Activated CD4-positive, alpha-beta T cell treated with anti-CD3 and anti-CD28 coated beads for 24 hours (primary cell): Measurements from ENCODE around the gene DNM3.
A peak's percentile ranks its signal among the peaks of the same experiment; 100 is the strongest.
"Not testable (repeated sequence)": the region's sequence is repeated elsewhere in the genome, so short reads cannot be mapped to it uniquely, and the experiment has no call there.

Source experiments
- DNase-seq, 2 donors: peaks; one replicate each; pipeline ENCODE4 v3.0.0-alpha.2; 2020; ENCODE audit warnings: low read depth in 2 of 2

DNM3 gene

GRCh38 chr1:172420385-172420784 is 579.1 kb downstream of the DNM3 start, which contains the start of gene C1orf105:
Gene C1orf105 (plus strand): TSS chr1:172420685. CDS start chr1:172420886, 201 bp downstream.
- no peak for DNase-seq

GRCh38 chr1:172421974-172422604 is 580.8 kb downstream of the DNM3 start:
- DNase-seq: no peak

- no peak for DNase-seq
Observed at GRCh38 chr1:172423336-172423735, 582.0 kb downstream of the DNM3 start.

- no peak for DNase-seq
Observed at GRCh38 chr1:172425339-172425738, 584.0 kb downstream of the DNM3 start.

GRCh38 chr1:172427191-172427590 is 585.9 kb downstream of the DNM3 start:
- no peak for DNase-seq

GRCh38 chr1:172429331-172430127 is 588.2 kb downstream of the DNM3 start:
- DNase-seq: peak in 1 of 2 donors; percentile 10

- no peak for DNase-seq
Observed at GRCh38 chr1:172430128-172430454, 588.8 kb downstream of the DNM3 start.

GRCh38 chr1:172431204-172431603 is 589.9 kb downstream of the DNM3 start:
- no peak for DNase-seq

GRCh38 chr1:172431721-172432192 is 590.5 kb downstream of the DNM3 start:
- DNase-seq: no peak

- not testable (repeated sequence) for DNase-seq
Observed at GRCh38 chr1:172437183-172437582, 595.9 kb downstream of the DNM3 start.

- DNase-seq: no peak
Observed at GRCh38 chr1:172442404-172442803, 601.1 kb downstream of the DNM3 start.

- DNase-seq: no peak
Observed at GRCh38 chr1:172442843-172443565, 601.7 kb downstream of the DNM3 start.

- DNase-seq: peak; percentile 90 to 94
Observed at GRCh38 chr1:172443666-172444453, 602.6 kb downstream of the DNM3 start, which contains the start of gene PIGC. Gene PIGC (minus strand): TSS chr1:172444069. CDS start chr1:172442622, 1,447 bp downstream.

- no peak for DNase-seq
Observed at GRCh38 chr1:172446547-172446946, 605.2 kb downstream of the DNM3 start.

GRCh38 chr1:172447641-172448040 is 606.3 kb downstream of the DNM3 start:
- no peak for DNase-seq

GRCh38 chr1:172448995-172449584 is 607.8 kb downstream of the DNM3 start:
- no peak for DNase-seq

GRCh38 chr1:172449585-172450523 is 608.6 kb downstream of the DNM3 start:
- no peak for DNase-seq

- DNase-seq: no peak
Observed at GRCh38 chr1:172450524-172450885, 609.2 kb downstream of the DNM3 start.

GRCh38 chr1:172451002-172451443 is 609.7 kb downstream of the DNM3 start:
- no peak for DNase-seq

- DNase-seq: no peak
Observed at GRCh38 chr1:172452536-172453152, 611.3 kb downstream of the DNM3 start.
